NCI-H1105 (cell line): ENCODE results near the gene IDH2.

ENCODE experiments used
- DNase-seq: peaks from one replicate; lab custom pipeline; 2025; lab: John Stamatoyannopoulos, UW

Gene IDH2

GRCh38 chr15:90063770-90064247 lies 38.5 kb downstream of the IDH2 start:
- DNase-seq = no peak

- DNase-seq = no peak
Observed at GRCh38 chr15:90062973-90063769, 39.1 kb downstream of the IDH2 start.

GRCh38 chr15:90062462-90062932 lies 39.8 kb downstream of the IDH2 start:
- DNase-seq = peak; percentile 89

- DNase-seq = peak; percentile 70
Observed at GRCh38 chr15:90062023-90062442, 40.2 kb downstream of the IDH2 start.

- DNase-seq = no peak
Observed at GRCh38 chr15:90060797-90061196, 41.5 kb downstream of the IDH2 start.

GRCh38 chr15:90059208-90059985 lies 42.9 kb downstream of the IDH2 start:
- no peak for DNase-seq

- DNase-seq = no peak
Observed at GRCh38 chr15:90058775-90059174, 43.5 kb downstream of the IDH2 start.

- no peak for DNase-seq
Observed at GRCh38 chr15:90058308-90058707, 44.0 kb downstream of the IDH2 start.

GRCh38 chr15:90056529-90056928 lies 45.7 kb downstream of the IDH2 start:
- no peak for DNase-seq

GRCh38 chr15:90055182-90055581 lies 47.1 kb downstream of the IDH2 start:
- no peak for DNase-seq

GRCh38 chr15:90054618-90055097 lies 47.6 kb downstream of the IDH2 start:
- DNase-seq = no peak

GRCh38 chr15:90053685-90054466 lies 48.4 kb downstream of the IDH2 start:
- DNase-seq = no peak

GRCh38 chr15:90051874-90052273 lies 50.4 kb downstream of the IDH2 start:
- no peak for DNase-seq

GRCh38 chr15:90049666-90050604 lies 52.3 kb downstream of the IDH2 start:
- no peak for DNase-seq

GRCh38 chr15:90049030-90049429 lies 53.2 kb downstream of the IDH2 start:
- no peak for DNase-seq

- no peak for DNase-seq
Observed at GRCh38 chr15:90047956-90048575, 54.2 kb downstream of the IDH2 start.

- peak; percentile 27 for DNase-seq
Observed at GRCh38 chr15:90046911-90047392, 55.3 kb downstream of the IDH2 start.

GRCh38 chr15:90046289-90046688 lies 56.0 kb downstream of the IDH2 start:
- no peak for DNase-seq

GRCh38 chr15:90044916-90045371 lies 57.3 kb downstream of the IDH2 start:
- DNase-seq = no peak

GRCh38 chr15:90044191-90044590 lies 58.1 kb downstream of the IDH2 start:
- no peak for DNase-seq
